Rectal smooth muscle tissue (tissue), 1 donor: ENCODE data around the gene ATP6V0C.
"Not testable (repeated sequence)": the region's sequence is repeated elsewhere in the genome, so short reads cannot be mapped to it uniquely, and the experiment has no call there.

Source experiments
- H3K27ac ChIP-seq: one replicate; pipeline ENCODE4 v1.7.0; 2013; ENCODE audit warnings: low read depth, low read length, inconsistent platforms
- H3K27me3 ChIP-seq: one replicate; pipeline ENCODE4 v1.7.0; 2013; ENCODE audit warnings: low read length; ENCODE audit not compliant: control insufficient read depth, insufficient read depth
- H3K36me3 ChIP-seq: one replicate; pipeline ENCODE4 v1.7.0; 2013; ENCODE audit warnings: low read length; ENCODE audit not compliant: control insufficient read depth, insufficient read depth
- H3K4me1 ChIP-seq: one replicate; pipeline ENCODE4 v1.7.0; 2013; ENCODE audit warnings: low read length; ENCODE audit not compliant: control insufficient read depth, insufficient read depth
- H3K4me3 ChIP-seq: one replicate; pipeline ENCODE4 v1.7.0; 2013; ENCODE audit warnings: low read length
- H3K9ac ChIP-seq: one replicate; pipeline ENCODE4 v1.7.0; 2013; ENCODE audit warnings: low read length

The ATP6V0C gene

GRCh38 chr16:2532494-2533141 is 18.9 kb downstream of the ATP6V0C start:
- Histone ChIP-seq H3K27ac (peak overlapping the region; percentile 86), H3K9ac (peak overlapping the region; percentile 86), H3K4me3 (peak overlapping the region; percentile 87), H3K4me1 (peaks cover 6% of the 10 kb centered on the region), H3K36me3 (peaks cover 7% of the 10 kb centered on the region), H3K27me3 (no peaks in the 10 kb centered on the region)

GRCh38 chr16:2533142-2533755 is 19.5 kb downstream of the ATP6V0C start:
- peak overlapping the region; percentile 86 for H3K27ac ChIP-seq

GRCh38 chr16:2533912-2534311 is 20.2 kb downstream of the ATP6V0C start:
- H3K9ac ChIP-seq = no peak overlapping the region
- H3K27ac ChIP-seq = no peak overlapping the region
- no peaks in the 10 kb centered on the region for H3K36me3 ChIP-seq
- H3K4me1 ChIP-seq = peaks cover 6% of the 10 kb centered on the region
- H3K27me3 ChIP-seq = no peaks in the 10 kb centered on the region
- H3K4me3 ChIP-seq = no peak overlapping the region

More at GRCh38 chr16:2533142-2533755, 19.5 kb downstream of the ATP6V0C start:
- H3K4me3 ChIP-seq = peak overlapping the region; percentile 87
- H3K27me3 ChIP-seq, H3K9ac ChIP-seq, H3K4me1 ChIP-seq, H3K36me3 ChIP-seq: not testable (repeated sequence)

GRCh38 chr16:2534335-2534734 is 20.6 kb downstream of the ATP6V0C start:
- not testable (repeated sequence) for H3K9ac ChIP-seq, H3K27ac ChIP-seq, H3K4me1 ChIP-seq, H3K27me3 ChIP-seq, H3K36me3 ChIP-seq, H3K4me3 ChIP-seq

DNA sequence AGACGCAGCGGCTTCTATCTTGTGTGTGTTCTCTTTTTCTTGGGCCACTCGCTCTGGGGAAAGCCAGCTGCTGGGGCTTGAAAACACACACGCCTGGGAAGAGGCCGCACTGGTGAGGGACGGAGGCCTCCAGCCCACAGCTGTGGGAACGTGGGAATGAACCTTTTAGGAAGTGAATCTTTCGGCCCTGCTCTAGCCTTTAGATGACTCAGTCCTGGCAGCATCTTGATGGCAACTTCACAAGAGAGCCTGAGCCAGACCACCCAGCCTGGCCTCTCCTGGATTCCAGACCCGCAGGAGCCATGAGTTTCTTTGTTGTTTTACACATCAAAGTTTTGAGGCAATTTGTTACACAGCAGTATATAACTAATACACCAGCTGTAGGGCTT is 21.9 kb downstream of the ATP6V0C start:
- Histone ChIP-seq H3K27me3 (no peaks in the 10 kb centered on the region), H3K4me1 (peaks cover 10% of the 10 kb centered on the region), H3K27ac (no peak overlapping the region), H3K4me3 (no peak overlapping the region), H3K36me3 (no peaks in the 10 kb centered on the region), H3K9ac (no peak overlapping the region)

DNA sequence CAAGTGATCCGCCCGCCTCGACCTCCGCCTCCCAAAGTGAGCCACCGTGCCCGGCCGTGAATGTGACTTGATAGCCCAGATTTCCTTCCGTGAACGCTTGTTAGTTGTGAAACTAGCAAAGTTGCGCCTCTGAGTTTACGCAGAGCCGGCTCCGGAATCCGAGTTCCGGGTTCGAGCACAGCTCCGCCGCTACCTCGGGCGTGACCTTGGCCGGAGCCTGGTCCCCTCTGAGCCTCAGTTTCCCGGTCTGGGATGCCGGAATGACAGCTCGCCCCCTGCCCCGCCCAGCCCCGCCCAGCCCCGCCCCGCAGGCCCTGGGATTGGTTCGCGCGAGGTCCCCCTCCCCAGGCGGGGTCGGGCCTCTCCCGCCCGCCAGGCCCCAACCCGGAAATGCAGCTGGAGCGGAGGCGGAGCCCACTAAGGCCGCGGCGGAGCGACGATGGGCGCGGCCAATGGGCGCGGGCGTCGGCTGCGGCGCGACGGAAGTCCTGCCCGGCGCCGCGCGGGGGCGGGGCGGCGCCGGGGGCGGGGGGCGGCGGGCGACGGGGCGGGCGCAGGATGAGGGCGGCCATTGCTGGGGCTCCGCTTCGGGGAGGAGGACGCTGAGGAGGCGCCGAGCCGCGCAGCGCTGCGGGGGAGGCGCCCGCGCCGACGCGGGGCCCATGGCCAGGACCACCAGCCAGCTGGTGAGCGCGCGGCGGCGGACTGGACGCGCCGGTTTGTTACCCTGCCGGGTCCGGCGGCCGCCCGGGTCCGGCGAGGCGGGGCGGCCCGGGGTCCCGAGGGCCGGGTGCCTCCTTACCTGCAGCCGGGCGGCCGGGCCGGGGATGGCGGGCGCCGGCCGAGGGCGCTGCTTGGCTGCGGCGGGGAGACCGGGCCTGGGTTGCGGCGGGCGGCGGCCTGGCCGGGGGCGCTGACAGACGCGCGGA is 24.0 kb downstream of the ATP6V0C start, which contains the start of gene PDPK1:
TSS of gene PDPK1 (plus strand) at position 571 of the 929 bp plus-strand sequence. CDS start at position 663, 92 bp downstream.
- H3K27ac ChIP-seq = peak within 1 kb of the TSS; percentile 79
- H3K36me3 ChIP-seq = no peaks in the 10 kb centered on the region
- no peaks in the 10 kb centered on the region for H3K27me3 ChIP-seq
- H3K4me3 ChIP-seq = peak within 1 kb of the TSS; percentile 82
- peaks cover 5% of the 10 kb centered on the region for H3K4me1 ChIP-seq
- peak within 1 kb of the TSS; percentile 56 for H3K9ac ChIP-seq

DNA sequence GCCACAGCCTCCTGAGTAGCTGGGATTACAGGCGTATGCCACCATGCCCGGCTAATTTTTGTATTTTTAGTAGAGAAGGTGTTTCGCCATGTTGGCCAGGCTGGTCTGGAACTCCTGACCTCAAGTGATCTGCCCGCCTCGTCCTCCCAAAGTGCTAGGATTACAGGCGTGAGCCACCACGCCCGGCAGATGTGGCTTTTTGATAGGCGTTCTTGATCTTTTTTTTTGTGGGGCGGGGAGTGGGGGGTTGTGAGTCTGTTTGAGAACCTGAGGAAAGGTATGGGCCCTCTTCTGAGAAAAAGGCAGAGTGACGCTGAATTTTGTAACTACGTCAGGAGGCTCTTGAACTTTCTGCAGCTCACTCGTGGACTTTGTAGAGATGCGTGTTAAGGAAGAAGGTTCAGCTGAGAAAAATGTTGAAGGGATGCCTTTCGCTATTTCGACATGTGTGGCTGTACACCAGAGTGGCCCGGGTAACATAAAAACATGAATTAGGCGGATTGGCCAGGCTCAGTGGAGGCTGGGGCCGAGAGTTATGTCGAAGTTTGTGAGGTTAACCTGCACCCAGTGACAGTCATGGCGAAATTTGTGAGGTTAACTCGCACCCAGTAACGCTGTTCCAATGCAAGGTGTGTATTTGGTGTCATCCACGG is 25.6 kb downstream of the ATP6V0C start:
- H3K27ac ChIP-seq, H3K4me1 ChIP-seq, H3K27me3 ChIP-seq, H3K36me3 ChIP-seq, H3K9ac ChIP-seq, H3K4me3 ChIP-seq: not testable (repeated sequence)

DNA sequence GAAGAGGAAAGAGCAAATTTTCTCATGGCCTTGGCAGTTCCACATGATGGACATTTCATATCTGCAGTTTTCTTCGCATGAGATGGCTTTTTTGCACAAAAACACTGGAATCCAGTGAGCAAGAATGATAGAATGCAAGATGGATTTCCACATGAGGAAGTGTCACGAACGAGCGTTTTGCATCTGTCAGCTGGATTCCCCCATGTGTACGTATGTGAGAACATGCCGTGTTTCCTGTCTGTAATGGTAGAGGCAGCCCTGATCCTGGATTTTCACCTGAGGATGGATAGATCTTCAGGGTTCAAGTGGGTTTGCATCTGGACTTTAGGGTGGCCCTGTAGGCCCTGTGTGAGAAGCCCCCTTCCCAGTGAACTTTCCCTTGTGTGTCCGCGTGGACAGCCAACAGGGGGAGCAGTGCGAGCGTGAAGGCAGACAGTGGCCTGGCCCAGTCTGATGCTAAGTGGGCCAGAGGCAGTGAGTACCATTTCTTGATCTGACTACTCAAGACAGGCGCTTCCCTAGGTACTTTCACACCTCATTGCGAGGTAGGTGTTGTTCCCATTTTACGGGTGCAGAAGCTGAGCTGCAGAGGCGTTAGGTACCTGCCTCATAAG is 26.2 kb downstream of the ATP6V0C start:
- H3K27me3 ChIP-seq, H3K4me3 ChIP-seq, H3K36me3 ChIP-seq, H3K27ac ChIP-seq, H3K4me1 ChIP-seq, H3K9ac ChIP-seq: not testable (repeated sequence)

GRCh38 chr16:2540912-2541311 is 27.2 kb downstream of the ATP6V0C start:
- H3K4me1 ChIP-seq, H3K4me3 ChIP-seq, H3K9ac ChIP-seq, H3K27ac ChIP-seq, H3K36me3 ChIP-seq, H3K27me3 ChIP-seq: not testable (repeated sequence)

DNA sequence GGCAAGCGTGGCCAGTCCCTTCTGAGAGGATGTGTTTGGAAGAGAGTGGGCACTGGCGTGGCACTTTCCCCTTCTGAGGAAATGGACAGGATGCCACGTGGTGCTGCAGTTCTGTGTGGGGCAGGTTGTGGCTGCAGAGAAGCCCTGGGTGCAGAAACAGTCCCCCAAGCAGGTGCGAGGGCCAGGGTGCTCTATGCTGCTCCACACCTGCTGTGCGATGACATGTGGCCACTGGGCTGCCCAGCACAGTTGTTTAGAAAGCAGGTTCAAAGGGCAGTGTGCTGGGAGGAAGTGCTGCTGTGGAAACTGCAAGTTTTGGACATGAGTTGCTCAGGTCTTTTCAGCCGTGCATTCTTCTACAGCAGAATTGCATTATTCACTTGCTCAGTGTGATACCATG is 27.7 kb downstream of the ATP6V0C start:
- H3K4me3 ChIP-seq, H3K27me3 ChIP-seq, H3K27ac ChIP-seq, H3K9ac ChIP-seq, H3K36me3 ChIP-seq, H3K4me1 ChIP-seq: not testable (repeated sequence)

GRCh38 chr16:2543771-2544170 is 30.0 kb downstream of the ATP6V0C start:
- not testable (repeated sequence) for H3K27ac ChIP-seq, H3K4me1 ChIP-seq, H3K4me3 ChIP-seq, H3K36me3 ChIP-seq, H3K9ac ChIP-seq, H3K27me3 ChIP-seq
